Activated CD4-positive, alpha-beta T cell treated with anti-CD3 and anti-CD28 coated beads for 1 hour (primary cell): Measurements from ENCODE around the gene SUSD4.

ENCODE experiments used
- DNase-seq: peaks from one replicate; pipeline ENCODE4 v3.0.0-alpha.2; 2020

The SUSD4 gene

GRCh38 chr1:223358826-223359225 lies 5.2 kb downstream of the SUSD4 start:
- no peak for DNase-seq

- DNase-seq, result no peak
Measured at GRCh38 chr1:223355699-223356098, 8.3 kb downstream of the SUSD4 start.

GRCh38 chr1:223353939-223354338 lies 10.0 kb downstream of the SUSD4 start:
- no peak for DNase-seq

- DNase-seq, result no peak
Measured at GRCh38 chr1:223352944-223353343, 11.0 kb downstream of the SUSD4 start.

DNA sequence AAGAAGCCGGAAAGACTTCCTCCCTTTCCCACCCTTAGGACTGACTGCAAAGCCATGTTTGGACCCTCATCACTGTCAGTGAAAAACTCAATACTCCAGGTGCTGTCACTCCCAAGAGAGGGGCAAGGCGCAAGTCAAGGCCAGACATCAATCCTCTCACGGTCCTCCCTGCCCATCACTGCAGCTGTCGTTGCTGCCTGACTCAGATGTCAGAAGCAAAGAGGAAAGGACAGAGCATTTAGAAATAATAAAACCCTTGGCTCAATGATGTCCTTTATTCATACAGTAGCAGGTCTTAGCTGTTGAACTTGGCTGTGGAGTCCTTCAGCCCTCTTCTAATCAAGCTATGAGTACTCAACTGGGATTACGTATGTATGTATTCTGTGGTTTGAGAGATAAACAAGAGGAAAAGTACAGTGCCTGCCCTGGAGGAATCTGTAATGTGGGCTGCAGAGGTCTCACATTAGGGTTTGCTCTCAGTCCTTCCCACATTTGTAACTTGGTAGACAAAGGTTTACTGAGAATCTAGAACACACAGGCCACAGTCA lies 13.5 kb downstream of the SUSD4 start:
- DNase-seq, result no peak

DNA sequence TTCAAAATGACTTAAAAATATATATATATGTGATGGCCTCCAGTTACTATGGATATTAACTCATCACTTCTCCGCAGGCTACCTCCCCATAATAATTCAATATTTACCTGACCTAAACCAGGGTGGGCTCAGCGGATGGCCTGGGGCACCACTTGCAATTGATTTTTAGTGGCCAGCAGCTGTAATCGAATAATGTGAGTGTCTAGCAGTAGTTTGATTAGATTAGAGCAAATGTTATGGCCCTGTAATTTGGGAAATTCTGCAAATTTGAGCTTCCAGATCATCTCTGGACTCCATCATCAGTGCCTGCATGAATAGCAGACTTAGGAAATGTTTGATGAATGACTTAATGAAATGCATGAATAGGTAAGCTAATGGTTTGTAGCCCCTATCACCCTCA lies 14.7 kb downstream of the SUSD4 start:
- DNase-seq, result no peak

DNA sequence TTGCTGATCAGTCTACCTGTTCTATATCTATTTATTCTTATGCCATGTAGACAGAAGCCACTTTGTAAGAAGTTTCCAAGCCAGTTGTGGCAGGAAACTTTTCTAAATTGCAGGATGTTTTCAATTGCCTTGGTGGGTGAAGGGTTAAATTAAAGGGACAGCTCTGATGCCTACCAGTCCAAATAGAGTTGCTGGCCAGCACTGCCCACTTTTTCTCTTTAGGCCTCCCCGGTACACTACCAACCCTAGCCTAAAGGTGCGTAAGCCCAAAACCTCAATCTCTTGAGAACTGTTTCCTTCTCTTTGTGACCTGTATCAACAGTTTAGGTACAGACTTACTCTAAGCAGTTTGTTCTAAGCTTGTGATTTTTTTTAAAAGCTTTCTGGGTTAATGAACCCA lies 15.5 kb downstream of the SUSD4 start:
- no peak for DNase-seq

DNA sequence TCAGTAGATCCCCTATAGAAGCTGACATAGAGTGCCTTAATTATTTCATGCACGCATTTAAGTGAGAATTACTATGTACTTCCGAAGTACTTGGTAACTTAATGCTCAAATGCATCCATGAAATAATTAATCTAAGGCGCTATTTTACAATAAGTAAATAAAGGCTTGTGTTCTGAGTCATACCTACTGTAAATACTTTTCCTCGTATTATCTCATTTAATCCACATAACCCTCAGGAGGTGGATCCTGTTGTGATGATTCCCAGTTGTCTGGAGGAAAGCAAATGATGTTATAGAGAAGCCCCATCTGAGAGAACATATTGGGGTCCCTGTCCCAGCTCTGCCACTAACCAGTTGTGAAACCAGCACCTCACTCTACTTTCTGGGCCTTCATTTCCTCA lies 16.4 kb downstream of the SUSD4 start:
- no peak for DNase-seq

DNA sequence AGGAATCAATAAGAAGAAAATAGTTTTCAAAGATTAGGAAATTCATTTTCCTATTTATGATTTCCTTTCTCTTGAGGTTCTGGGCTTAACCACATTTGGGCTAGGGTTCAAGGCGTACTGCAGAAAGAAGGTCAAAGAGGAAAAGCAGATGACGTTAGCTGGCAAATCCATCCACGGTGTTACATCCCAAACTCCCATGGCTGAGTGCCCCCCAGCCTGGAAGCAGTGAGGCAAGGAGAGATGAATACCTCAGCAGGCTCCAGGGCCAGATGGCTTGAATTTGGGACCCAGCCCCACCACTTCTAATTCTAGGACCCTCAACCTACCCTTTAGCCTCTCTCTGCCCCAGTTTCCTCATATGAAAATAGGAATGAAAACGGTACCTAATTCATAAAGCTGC lies 17.7 kb downstream of the SUSD4 start:
- no peak for DNase-seq

GRCh38 chr1:223345720-223346119 lies 18.3 kb downstream of the SUSD4 start:
- DNase-seq, result no peak

- no peak for DNase-seq
Measured at GRCh38 chr1:223344491-223344890, 19.5 kb downstream of the SUSD4 start.

- no peak for DNase-seq
Measured at GRCh38 chr1:223343692-223344091, 20.3 kb downstream of the SUSD4 start.

DNA sequence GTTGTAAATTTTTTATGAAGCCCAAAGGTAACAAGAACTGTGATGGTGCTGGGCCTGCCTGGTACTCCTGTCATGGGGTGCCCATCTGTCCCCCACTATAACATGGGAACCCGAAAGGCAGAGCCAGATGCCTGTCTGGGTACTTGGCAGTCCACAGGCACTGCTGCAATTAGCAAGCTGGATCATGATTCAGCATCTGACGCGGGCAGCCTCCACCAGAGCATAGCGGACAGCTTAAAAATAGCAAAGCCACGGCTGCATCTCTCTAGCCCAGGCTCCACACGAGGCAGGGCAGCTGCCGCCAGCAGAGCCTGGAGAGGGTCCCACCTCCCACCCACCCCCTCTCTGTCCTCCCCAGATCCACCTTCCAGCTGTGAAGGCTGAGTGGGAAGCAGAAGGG lies 22.9 kb downstream of the SUSD4 start:
- no peak for DNase-seq

- no peak for DNase-seq
Measured at GRCh38 chr1:223340637-223341036, 23.3 kb downstream of the SUSD4 start.

- DNase-seq, result no peak
Measured at GRCh38 chr1:223339861-223340260, 24.1 kb downstream of the SUSD4 start.

DNA sequence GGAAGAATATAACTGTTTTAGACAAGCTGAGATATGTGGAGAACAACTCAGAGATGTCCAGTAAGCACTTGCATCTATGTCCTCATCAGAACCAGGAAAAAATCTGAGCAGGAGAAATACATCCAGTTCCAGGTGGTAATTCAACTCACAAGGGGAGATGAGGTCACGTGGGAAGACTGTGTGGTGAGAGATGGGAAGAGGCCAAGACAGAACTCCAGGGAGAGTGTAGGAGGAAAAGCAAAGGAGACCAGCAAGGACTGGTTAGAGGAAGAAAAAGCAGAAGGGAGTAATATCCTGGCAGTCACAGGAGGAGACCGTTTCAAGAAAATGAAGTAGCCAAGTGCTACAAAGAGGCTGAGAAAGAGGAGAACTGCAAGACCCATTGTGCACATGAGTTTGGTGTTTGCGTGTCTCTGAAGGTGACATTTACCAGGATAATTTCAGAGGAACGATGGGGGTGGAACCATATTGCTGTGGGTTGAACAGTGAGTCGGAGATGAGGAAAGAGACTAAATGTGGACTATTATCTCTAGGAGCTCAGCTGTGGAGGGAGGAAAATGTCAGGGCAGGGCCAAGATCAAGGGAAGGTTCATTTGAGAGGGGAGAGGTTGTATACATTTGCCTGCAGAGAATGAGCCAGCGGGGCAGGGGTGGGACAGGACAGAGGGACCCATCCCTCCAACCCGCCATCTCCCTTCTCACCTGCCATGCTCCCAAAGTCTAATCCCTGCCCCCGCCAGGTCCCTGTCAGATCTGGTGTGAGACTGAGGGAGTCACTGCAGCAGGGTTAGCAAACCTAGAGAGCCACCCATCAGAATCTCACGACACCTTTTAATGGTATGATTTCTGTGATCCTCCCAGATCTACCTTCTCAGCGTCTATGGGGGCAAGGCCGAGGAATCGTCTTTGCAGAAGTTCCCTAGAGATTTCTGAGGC lies 24.9 kb downstream of the SUSD4 start:
- DNase-seq, result no peak

- DNase-seq, result no peak
Measured at GRCh38 chr1:223337174-223337869, 26.7 kb downstream of the SUSD4 start.

GRCh38 chr1:223334156-223334555 lies 29.8 kb downstream of the SUSD4 start:
- DNase-seq, result no peak

- no peak for DNase-seq
Measured at GRCh38 chr1:223332997-223333396, 31.0 kb downstream of the SUSD4 start.

DNA sequence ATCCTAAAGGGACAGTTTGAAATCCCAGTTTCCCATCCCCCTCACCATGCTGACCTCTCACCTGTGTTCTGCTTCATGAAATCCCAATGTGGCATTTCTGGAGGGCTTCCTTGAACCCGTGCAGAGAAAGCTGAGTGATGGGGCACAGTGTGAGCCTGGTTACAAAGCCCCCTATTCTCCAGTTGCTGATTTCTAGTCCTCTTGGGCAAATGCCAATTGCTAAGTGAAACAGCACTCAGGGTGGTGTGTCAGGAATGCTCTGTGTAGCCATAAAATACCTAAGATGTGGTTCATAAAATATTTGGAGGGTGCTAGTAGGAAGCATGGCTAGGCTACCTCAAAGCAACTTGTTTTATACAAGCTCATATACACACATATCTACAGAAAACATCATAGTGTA lies 32.0 kb downstream of the SUSD4 start:
- DNase-seq, result no peak

DNA sequence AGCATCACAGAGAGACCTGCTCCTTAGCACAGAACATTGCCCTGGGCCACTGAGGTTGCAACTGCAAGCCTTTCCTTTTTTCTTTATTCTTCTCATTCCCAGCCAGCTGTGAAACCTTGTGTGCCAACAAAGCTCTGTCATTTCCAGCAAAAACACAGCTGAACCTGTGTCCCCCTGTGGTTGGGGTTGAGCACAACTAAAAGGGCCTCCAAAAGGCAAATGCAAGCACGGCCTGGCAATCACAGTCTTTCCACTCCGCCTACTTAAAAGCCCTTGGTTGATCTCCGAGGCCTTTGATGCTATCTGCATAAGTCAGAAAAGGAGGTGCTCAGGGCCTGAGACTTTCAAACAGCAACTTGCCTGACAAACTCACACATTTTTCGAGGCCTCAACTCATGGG lies 32.7 kb downstream of the SUSD4 start:
- DNase-seq, result no peak

DNA sequence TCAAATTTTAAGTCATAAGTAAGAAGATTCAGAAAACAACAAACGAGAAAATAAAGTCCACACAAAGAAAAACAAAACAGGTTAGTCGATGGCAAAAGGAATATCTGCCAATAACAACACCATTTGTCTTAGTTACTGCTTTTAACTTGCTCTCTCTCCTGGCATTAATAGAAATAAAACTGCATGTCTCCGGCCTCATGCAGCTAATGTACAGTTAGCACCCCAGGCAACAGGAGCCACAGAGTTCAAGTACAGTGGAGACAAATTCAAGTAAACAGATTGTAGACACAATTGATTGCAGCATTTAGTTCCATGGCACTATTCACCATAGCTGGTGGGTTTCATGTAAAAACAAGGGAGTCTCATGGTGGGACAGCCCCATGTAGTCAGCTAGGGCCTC lies 33.5 kb downstream of the SUSD4 start:
- DNase-seq, result no peak

DNA sequence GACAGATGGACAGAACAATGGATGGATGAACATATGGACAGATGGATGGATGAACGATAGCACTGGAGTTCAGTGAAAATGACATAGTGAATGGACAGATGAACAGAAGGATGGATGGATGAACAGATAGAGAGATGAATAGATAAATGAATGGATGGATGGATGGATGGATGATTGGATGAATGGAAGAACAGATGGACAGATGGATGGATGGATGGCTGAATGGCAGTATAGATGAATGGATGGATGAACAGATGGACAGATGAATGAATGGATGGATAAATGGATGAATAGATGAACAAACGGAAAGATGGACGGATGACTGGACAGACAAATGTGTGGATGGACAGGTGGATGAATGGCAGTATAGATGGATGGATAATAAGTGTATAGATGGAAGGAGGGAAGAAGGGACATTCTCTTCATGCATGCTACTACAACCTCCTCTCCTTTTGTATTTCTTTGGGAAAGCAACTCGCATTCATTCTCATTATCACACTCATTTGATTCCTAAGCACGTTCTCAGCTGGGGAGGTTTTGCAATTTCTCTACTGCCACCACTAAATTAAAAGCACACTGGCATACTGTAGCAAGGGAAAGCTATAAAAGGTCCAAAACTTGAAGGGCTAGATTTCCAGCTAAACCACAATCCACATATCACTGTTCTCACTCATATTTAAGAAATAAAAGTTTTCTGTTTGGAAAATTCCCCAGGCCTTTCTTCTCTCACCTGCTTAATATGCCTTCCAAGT lies 34.1 kb downstream of the SUSD4 start:
- no peak for DNase-seq
